ENCODE data around the gene KCP. TPM values are rescaled to one million over a fixed set of nuclear protein-coding genes. Genes with fewer than 3 reads are reported as not detected.

KCP gene
- total RNA-seq, 2 experiments from 2014 or later = 1.4 to 2.3 TPM

GRCh38 chr7:128906766-128907559 is 3.5 kb downstream of the KCP start:
- H2AFZ ChIP-seq (ENCODE audit: low read length) = no peak overlapping the region
- H4K20me1 ChIP-seq (ENCODE audit: insufficient read depth, low read length) = no peaks in the 10 kb centered on the region
- H3K4me2 ChIP-seq (ENCODE audit: low read length) = no peak overlapping the region
- no peaks in the 10 kb centered on the region for H3K9me2 ChIP-seq (ENCODE audit: insufficient read depth, low read length)
- no peak overlapping the region for H3K4me3 ChIP-seq (ENCODE audit: low read depth, low read length, poor library complexity, severe bottlenecking)
- peaks cover 5% of the 10 kb centered on the region for H3K4me1 ChIP-seq (ENCODE audit: insufficient read depth, low read length, poor library complexity, severe bottlenecking)
- H3K79me2 ChIP-seq (ENCODE audit: insufficient read depth, low read depth, low read length) = no peaks in the 10 kb centered on the region
- POLR2A ChIA-PET = no interaction called here
- intact Hi-C loops (cut with micrococcal nuclease; ENCODE audit: unreplicated experiment) = no loop called here
- no peak overlapping the region for H3K27ac ChIP-seq (ENCODE audit: low read depth, low read length, poor library complexity, severe bottlenecking)
- no peak for DNase-seq (ENCODE audit: low spot score)
- TF ChIP-seq, protein P1, sequence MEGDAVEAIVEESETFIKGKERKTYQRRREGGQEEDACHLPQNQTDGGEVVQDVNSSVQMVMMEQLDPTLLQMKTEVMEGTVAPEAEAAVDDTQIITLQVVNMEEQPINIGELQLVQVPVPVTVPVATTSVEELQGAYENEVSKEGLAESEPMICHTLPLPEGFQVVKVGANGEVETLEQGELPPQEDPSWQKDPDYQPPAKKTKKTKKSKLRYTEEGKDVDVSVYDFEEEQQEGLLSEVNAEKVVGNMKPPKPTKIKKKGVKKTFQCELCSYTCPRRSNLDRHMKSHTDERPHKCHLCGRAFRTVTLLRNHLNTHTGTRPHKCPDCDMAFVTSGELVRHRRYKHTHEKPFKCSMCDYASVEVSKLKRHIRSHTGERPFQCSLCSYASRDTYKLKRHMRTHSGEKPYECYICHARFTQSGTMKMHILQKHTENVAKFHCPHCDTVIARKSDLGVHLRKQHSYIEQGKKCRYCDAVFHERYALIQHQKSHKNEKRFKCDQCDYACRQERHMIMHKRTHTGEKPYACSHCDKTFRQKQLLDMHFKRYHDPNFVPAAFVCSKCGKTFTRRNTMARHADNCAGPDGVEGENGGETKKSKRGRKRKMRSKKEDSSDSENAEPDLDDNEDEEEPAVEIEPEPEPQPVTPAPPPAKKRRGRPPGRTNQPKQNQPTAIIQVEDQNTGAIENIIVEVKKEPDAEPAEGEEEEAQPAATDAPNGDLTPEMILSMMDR (conservative IDR thresholded peaks at IDR 0.05; ENCODE audit: low read length) = no peak
- no peak for TF ChIP-seq EZH2phosphoT487 (IDR thresholded peaks at IDR 0.05; ENCODE audit: borderline replicate concordance, low read depth, low read length)
- H3K36me3 ChIP-seq (ENCODE audit: insufficient read depth, low read length) = no peaks in the 10 kb centered on the region
- H3K9me3 ChIP-seq (ENCODE audit: low read length) = no peaks in the 10 kb centered on the region
- no TSS peak for BruUV-seq (replicated peaks)
- CTCF ChIA-PET (ENCODE audit: unreplicated experiment) = no interaction called here

GRCh38 chr7:128906001-128906765 is 4.3 kb downstream of the KCP start:
- intact Hi-C loops (cut with micrococcal nuclease; ENCODE audit: unreplicated experiment) = no loop called here
- CTCF ChIA-PET (ENCODE audit: unreplicated experiment) = no interaction called here
- peaks cover 5% of the 10 kb centered on the region for H3K4me1 ChIP-seq (ENCODE audit: insufficient read depth, low read length, poor library complexity, severe bottlenecking)
- no peaks in the 10 kb centered on the region for H3K9me3 ChIP-seq (ENCODE audit: low read length)
- H3K79me2 ChIP-seq (ENCODE audit: insufficient read depth, low read depth, low read length) = no peaks in the 10 kb centered on the region
- no peak overlapping the region for H3K4me2 ChIP-seq (ENCODE audit: low read length)
- no peaks in the 10 kb centered on the region for H4K20me1 ChIP-seq (ENCODE audit: insufficient read depth, low read length)
- no peak overlapping the region for H3K27ac ChIP-seq (ENCODE audit: low read depth, low read length, poor library complexity, severe bottlenecking)
- no peak overlapping the region for H3K4me3 ChIP-seq (ENCODE audit: low read depth, low read length, poor library complexity, severe bottlenecking)
- no TSS peak for BruUV-seq (replicated peaks)
- H2AFZ ChIP-seq (ENCODE audit: low read length) = no peak overlapping the region
- no peaks in the 10 kb centered on the region for H3K36me3 ChIP-seq (ENCODE audit: insufficient read depth, low read length)
- no peak for TF ChIP-seq EZH2phosphoT487 (IDR thresholded peaks at IDR 0.05; ENCODE audit: borderline replicate concordance, low read depth, low read length)
- TF ChIP-seq, protein P1 (conservative IDR thresholded peaks at IDR 0.05; ENCODE audit: low read length) = no peak
- DNase-seq (ENCODE audit: low spot score) = no peak
- POLR2A ChIA-PET = no interaction called here
- H3K9me2 ChIP-seq (ENCODE audit: insufficient read depth, low read length) = no peaks in the 10 kb centered on the region
